BLaER1 treated with 17β-estradiol and CSF1 and Interleukin-3, amounts not matched to agents 10 nM and 100 nM (cell line): ENCODE measurements around the gene SCFD2.

Source experiments
- H3K27ac ChIP-seq, 11 experiments: shearing (Covaris generic); formaldehyde crosslinking; 2 replicates each; pipeline ENCODE4 v1.8.1; 2022
- H3K27me3 ChIP-seq, 11 experiments: shearing (Covaris generic); formaldehyde crosslinking; 2 replicates each; pipeline ENCODE4 v1.8.1; 2022
- H3K36me3 ChIP-seq, 11 experiments: shearing (Covaris generic); formaldehyde crosslinking; 2 replicates each; pipeline ENCODE4 v1.8.1; 2022
- H3K4me1 ChIP-seq, 10 experiments: shearing (Covaris generic); formaldehyde crosslinking; 2 replicates each; pipeline ENCODE4 v1.8.1; 2022
- H3K4me2 ChIP-seq, 11 experiments: shearing (Covaris generic); formaldehyde crosslinking; 2 replicates each; pipeline ENCODE4 v1.8.1; 2022
- H3K4me3 ChIP-seq, 10 experiments: shearing (Covaris generic); formaldehyde crosslinking; 2 replicates each; pipeline ENCODE4 v1.8.1; 2022
- H3K9ac ChIP-seq, 11 experiments: shearing (Covaris generic); formaldehyde crosslinking; 2 replicates each; pipeline ENCODE4 v1.8.1; 2022
- H3K9me3 ChIP-seq, 11 experiments: shearing (Covaris generic); formaldehyde crosslinking; replicated peaks in 1 of 11; 2 replicates each; pipeline ENCODE4 v1.8.1; 2022
- H4K20me1 ChIP-seq, 11 experiments: shearing (Covaris generic); formaldehyde crosslinking; 2 replicates each; pipeline ENCODE4 v1.8.1; 2022
- Cebpa-rat ChIP-seq, 11 experiments: shearing (Covaris generic); IDR thresholded peaks; 2 replicates each; pipeline ENCODE4 v1.8.1; 2022

The SCFD2 gene

DNA sequence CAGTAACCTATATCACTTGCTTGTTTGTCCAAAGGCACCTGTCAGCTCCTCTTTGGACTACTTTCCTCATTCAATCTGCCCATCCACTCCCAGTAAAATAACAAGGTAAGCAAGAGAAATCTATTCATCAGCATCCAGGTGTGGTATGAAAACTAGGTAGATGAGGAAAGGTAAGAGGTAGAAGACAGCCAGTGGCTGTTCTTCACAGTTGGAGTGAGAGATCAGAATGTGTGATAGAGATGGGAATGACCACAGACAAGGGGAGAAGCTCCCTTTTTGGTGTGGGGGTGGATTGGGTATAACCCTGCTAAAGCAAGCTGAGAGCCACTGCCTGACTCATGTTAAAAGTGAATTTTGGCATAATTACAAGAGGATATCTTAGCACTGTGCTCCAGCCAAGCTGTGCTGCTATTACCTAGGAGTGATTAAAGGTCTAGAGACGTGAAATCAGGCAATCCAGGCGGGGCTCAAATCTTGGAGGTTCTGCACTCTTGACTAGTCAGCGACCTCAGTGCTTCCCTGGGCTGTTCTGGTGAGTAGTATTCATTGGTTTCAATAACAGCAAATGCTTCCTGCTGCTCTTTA is 531.8 kb downstream of the SCFD2 start:
- Histone ChIP-seq H3K4me1 (no peaks in the 10 kb centered on the region), H3K9me3 (no peaks in the 10 kb centered on the region), H3K4me2 (no peak overlapping the region), H3K9ac (no peak overlapping the region), H3K36me3 (no peaks in the 10 kb centered on the region), H3K27ac (no peak overlapping the region), H3K27me3 (no peaks in the 10 kb centered on the region), H3K4me3 (no peak overlapping the region), H4K20me1 (no peaks in the 10 kb centered on the region)
- TF ChIP-seq Cebpa-rat (IDR thresholded peaks at IDR 0.05): no peak

DNA sequence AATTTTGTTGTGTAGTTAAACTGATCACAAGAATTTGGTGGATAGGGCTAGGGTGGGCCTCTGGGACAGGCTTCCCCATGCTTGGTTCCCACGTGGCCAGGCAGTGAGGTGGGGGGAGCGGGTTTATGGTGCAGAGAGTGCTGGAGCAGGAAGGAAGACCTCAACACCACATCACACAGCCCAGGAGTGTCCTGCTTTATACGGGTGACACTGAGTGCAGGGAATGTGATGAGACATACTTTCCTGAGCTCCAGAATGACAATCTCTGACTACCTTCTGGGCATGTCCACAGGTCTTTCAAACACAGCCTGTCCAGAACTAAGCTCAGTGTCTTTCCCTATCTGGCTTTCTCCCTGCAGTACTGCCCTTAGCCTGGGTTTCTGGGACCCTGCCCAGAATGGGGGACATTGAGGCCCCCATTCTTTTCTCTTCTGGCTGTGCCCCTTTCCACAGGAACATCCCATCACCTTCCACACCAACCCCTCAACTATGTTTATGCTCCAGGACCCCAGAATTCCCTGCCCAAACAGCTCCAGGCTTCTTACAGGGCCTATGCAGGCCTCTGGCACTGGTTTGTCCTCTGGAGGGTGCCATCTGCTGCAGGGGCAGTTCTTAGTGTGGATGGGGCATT is 540.3 kb downstream of the SCFD2 start:
- H3K27ac ChIP-seq: no peak overlapping the region
- peak overlapping the region in 7 of 11 experiments; percentile 20 to 55 (median 32); a peak in 10 of 22 replicates for H3K4me2 ChIP-seq
- no peaks in the 10 kb centered on the region for H3K27me3 ChIP-seq
- no peaks in the 10 kb centered on the region for H4K20me1 ChIP-seq
- H3K9ac ChIP-seq: no peak overlapping the region; a peak in 1 of 22 replicates
- H3K36me3 ChIP-seq: no peaks in the 10 kb centered on the region
- H3K4me1 ChIP-seq: peaks cover 0 to 8% (median 6%) of the 10 kb centered on the region in 10 experiments; a peak in 9 of 20 replicates
- no peak overlapping the region for H3K4me3 ChIP-seq
- no peak for TF ChIP-seq Cebpa-rat (IDR thresholded peaks at IDR 0.05)
- H3K9me3 ChIP-seq: peaks cover 0 to 4% (median 0%) of the 10 kb centered on the region in 11 experiments; a peak in 1 of 22 replicates

DNA sequence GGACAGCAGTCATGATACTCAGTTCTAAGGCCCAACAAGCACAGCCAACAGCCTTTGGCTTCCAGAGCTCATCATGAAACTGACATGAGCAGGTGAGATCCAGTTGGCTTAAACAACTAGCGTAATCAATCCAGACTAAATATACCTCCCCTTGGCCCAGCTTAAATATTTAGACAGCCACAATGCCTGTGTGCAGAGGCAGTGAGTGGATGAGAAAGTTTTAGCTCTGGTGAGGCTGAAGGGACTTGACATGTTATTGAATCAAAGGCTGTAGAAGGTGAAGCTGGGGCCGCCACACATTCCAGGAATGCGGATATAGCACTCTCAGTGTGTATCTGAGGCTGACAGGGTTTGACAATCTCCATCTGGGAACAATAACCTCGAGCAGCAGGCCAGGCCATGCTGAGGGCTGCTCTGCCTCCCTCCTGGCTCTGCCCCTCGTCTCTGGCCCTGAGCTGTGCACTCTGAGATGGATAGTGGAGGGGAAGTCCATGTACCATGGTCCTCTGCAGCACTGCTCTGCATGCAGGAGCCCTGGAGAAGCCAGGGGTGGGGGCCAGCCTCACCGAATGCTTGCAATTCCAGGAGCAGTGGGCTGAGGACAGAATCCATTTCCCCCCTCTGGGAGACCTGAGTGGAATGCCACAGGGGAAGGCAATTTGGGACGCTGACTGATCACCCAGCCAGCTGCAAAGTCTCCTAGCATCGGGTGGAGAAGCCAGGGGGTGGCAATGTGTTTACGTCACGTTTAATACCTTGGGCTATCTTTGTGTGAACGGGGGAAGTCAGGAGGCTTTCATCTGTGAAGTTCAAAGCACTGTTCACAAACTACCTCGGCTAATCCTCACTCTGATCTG is 541.0 kb downstream of the SCFD2 start:
- Histone ChIP-seq H3K4me1 (peaks cover 0 to 8% (median 6%) of the 10 kb centered on the region in 10 experiments; a peak in 9 of 20 replicates), H3K4me2 (peak overlapping the region in 6 of 11 experiments; percentile 20 to 55 (median 32); a peak in 10 of 22 replicates), H4K20me1 (no peaks in the 10 kb centered on the region), H3K27ac (no peak overlapping the region), H3K4me3 (no peak overlapping the region), H3K27me3 (no peaks in the 10 kb centered on the region), H3K9me3 (peaks cover 0 to 4% (median 0%) of the 10 kb centered on the region in 11 experiments; a peak in 1 of 22 replicates), H3K36me3 (no peaks in the 10 kb centered on the region), H3K9ac (no peak overlapping the region; a peak in 1 of 22 replicates)
- no peak for TF ChIP-seq Cebpa-rat (IDR thresholded peaks at IDR 0.05)

DNA sequence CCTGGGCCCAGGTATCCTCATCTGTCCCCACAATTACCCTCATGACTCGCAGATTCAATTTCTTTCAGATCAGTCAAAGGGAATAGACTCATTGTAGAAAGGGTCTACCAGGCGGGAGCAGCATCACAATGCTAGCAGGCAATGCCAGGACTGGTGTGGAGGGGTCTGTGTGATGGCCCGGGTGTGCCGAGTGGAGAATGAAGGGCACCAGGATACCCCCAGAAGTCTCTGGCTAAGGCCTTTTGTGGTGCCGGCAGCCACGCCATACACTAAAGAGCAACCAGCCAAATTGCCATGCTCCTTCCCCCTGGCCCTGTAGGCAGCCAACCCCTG is 541.6 kb downstream of the SCFD2 start:
- Histone ChIP-seq H3K27ac (no peak overlapping the region), H3K4me3 (no peak overlapping the region), H3K9ac (no peak overlapping the region), H3K9me3 (peaks cover 0 to 4% (median 0%) of the 10 kb centered on the region in 11 experiments; a peak in 1 of 22 replicates), H3K36me3 (no peaks in the 10 kb centered on the region), H4K20me1 (no peaks in the 10 kb centered on the region), H3K4me2 (no peak overlapping the region), H3K4me1 (peaks cover 0 to 8% (median 6%) of the 10 kb centered on the region in 10 experiments; a peak in 9 of 20 replicates), H3K27me3 (no peaks in the 10 kb centered on the region)
- no peak for TF ChIP-seq Cebpa-rat (IDR thresholded peaks at IDR 0.05)

DNA sequence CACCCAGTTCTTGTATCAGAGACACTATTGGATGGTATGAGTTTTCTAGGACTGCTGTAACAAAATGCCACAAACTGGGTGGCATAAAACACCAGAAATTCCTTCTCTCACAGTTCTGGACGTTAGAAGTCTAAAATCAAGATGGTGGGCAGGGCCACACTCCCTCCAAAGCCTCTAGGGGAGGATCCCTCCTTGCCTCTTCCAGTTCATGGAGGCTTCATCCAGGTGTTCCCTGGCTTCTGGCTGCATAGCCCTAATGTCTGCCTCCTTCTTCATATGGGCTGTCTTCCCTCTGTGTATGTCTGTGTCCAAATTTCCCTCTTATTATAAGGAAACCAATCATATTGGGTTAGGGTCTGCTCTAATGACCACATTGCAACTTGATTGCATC is 542.2 kb downstream of the SCFD2 start:
- H3K27ac ChIP-seq: no peak overlapping the region
- peaks cover 0 to 4% (median 0%) of the 10 kb centered on the region in 11 experiments; a peak in 1 of 22 replicates for H3K9me3 ChIP-seq
- H3K27me3 ChIP-seq: no peaks in the 10 kb centered on the region
- H3K4me3 ChIP-seq: no peak overlapping the region
- H3K9ac ChIP-seq: no peak overlapping the region
- H4K20me1 ChIP-seq: no peaks in the 10 kb centered on the region
- no peak overlapping the region for H3K4me2 ChIP-seq
- peaks cover 0 to 8% (median 6%) of the 10 kb centered on the region in 10 experiments; a peak in 9 of 20 replicates for H3K4me1 ChIP-seq
- TF ChIP-seq Cebpa-rat (IDR thresholded peaks at IDR 0.05): no peak
- H3K36me3 ChIP-seq: no peaks in the 10 kb centered on the region
